DMS114 treated with DMSO at 0.1 percent for 48 hours (cell line): ENCODE data around the gene CCDC66.
A peak's percentile ranks its signal among the peaks of the same experiment; 100 is the strongest.
"Not testable (repeated sequence)": the region's sequence is repeated elsewhere in the genome, so short reads cannot be mapped to it uniquely, and the experiment has no call there.

Experiments
- DNase-seq: peaks from one replicate; lab custom pipeline; 2025; ENCODE audit not compliant: unreplicated experiment; lab: John Stamatoyannopoulos, UW

CCDC66 gene

DNA sequence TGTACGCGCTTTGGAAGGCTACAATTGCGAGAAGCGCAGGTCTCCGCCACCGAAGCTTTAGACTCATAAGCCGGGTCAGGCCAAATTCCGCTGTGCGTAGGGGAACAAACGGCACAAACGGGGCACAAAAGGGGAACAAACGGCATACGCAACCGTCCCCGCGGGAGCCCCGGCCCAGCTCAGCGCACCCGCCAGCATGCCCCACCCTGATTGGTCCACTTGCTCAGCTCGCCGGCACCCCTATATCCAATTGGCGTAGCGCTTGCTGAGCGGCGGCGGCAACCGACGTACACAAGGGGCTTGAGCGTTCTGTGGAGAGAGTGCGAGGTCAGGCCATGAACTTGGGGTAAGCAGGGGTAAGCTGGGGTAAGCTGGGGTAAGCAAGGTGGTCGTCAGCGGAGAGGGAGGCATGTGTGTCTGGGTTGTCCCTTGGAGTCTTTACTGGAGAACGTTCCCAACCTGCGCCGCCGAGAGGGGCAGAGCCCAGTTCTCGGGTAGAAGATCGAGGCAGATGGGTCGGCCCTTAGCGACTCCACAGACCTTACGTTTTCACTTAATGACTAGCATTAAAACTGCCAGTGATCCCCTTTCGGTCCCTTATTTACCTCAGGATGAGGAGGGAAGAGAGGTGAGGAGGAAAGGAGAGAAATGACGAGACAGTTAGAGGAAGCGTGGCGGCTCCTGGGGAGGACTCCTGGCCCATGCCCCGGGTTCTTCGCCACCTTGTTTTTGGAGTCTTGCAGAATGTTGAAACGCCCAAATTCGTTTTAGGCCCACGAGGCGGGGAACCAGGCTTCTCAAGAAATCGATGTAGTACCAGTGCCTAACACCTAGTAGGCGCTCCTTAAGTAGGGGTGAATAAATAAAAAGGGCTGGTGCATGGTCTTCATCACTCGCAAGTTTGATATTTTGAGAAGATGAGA lies at the start of gene CCDC66:
Gene CCDC66 (plus strand): TSS at position 268 of the 923 bp plus-strand sequence. CDS start 68 bp downstream, at position 336.
- peak; percentile 89 for DNase-seq

DNA sequence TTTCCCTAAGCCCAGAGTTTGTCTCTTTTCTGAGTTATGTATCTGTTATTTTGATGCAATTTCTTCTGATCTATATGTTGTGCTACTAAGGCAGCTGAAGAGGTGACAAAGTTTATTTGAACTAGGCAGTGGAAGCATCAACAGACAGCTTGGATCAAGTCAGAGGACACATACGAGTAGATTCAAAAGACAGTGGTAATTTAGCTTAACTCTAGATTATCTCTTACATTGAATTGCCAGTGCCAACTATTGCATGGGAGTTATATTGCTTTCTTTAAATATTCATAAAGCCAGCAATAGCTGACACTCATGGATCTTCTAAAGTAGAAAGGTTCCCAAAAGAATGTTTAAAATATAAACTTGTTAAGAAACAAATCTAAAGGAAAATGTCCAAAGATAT lies 37.3 kb upstream of the CCDC66 start:
- no peak for DNase-seq

DNA sequence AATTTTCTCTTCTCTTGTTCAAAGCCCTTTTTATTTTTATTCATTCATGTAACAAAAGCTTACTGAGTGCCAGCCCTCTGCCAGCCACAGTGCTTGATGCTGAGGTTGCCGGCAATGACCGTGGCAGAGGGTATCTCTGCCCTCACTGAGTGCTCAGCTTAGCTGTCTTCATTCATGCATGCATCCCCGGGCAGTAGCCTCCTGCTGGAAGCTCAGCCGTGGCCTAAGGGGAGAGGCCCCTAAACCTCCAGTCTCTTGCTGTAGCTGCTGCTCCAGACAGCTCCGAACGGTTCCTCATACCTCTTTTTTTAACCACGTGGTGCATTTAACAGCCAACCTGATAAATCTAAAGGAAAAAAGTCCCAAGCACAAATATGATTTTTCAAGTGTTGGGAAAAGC lies 34.6 kb upstream of the CCDC66 start:
- DNase-seq: no peak

DNA sequence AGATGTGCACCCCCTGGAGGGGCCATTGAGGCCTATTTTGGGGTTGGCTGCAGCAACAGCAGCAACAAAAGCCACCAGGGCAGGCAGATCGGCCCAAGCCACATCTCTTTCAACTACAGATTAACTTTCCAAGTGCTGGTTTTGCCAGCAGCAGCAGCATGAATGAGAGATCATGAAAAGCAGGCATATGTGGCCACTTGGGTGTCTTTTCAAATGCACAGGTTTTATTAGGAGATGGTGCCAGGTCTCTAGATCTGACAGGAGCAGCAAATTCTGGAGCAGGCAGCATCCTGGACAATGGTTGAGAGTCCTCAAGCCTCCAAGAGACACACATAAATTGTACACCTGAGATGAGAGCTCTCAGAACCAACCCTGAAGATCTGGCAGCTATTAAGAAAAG lies 31.7 kb upstream of the CCDC66 start:
- no peak for DNase-seq

DNA sequence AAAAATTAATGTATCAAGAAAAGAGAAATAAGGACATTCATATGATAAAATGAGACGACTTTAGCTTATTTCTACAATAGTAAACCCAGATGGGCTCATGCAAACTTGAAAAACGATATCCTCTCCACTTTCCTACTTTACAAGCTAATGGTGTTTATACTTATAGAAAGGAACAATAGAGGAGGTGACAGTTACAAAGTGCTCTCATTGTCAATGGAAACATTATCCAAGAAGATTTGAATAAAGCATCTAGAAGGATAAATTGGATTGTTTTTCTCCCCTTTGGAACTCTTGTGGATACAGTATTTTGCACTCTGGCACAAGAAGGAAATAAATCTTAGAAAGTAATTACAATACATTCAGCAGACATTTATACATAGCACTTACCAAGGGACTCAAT lies 20.2 kb upstream of the CCDC66 start:
- DNase-seq: no peak

DNA sequence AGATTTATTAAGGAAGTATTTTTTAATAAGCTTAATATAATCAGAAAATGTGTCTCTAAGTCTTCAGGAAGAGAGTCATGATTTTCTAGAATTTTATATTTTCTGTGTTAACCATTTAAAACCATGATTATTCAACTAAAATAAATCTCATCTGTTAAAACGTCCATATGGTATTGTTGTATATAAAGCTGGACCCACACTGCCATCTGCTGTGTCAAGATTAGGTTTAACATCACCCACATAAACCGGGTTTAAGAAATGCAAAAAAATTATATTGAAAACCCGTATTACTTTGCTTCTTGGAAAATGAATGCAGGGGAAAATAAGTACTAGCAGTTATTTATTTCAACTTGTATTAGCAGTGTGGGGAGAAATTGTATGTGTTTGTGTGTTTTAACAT lies 9.5 kb upstream of the CCDC66 start:
- DNase-seq: no peak

DNA sequence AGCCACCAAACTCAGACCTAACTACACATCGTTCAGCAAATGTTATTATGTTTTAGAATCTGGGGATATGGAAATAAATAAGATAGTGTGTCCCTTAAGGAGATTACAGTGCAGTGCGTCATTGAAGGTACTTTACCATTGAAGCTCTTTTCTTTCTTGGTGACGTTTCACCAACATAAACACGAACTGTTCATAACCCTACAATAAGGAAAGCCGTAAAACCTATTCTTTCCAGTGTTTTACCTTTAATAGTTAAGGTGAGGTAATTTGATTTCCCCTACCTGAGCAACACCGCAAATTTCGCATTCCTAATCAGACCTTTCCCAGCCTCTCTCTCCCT lies 826 bp downstream of the CCDC66 start:
- no peak for DNase-seq

DNA sequence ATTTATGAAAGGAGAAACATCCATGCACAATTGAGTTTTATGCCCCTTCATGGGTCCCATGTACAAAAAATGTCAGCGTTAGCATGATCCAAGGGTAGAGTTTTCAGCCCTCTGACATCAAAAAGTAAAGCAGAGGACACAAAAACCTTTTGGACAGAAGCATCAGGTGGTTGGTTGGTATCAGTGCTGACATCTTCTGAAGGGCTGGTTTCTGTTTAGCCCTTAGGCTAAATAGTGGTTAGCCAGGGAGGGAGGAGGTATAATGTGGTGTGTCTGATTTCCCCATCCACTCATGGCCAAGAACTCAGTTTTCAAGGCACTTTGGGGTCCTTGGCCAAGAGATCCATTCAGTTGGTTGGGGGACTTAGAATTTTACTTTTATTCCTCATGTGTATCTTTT lies 16.5 kb downstream of the CCDC66 start:
- DNase-seq: no peak

DNA sequence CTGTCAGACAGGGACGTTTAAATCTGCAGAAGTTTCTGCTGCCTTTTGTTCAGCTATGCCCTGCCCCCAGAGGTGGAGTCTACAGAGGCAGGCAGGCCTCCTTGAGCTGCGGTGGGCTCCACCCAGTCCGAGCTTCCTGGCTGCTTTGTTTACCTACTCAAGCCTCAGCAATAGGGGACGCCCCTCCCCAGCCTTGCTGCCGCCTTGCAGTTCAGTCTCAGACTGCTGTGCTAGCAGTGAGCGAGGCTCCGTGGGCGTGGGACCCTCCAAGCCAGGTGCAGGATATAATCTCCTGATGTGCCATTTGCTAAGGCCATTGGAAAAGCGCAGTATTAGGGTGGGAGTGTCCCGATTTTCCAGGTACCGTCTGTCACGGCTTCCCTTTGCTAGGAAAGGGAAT lies 25.0 kb downstream of the CCDC66 start:
- not testable (repeated sequence) for DNase-seq

DNA sequence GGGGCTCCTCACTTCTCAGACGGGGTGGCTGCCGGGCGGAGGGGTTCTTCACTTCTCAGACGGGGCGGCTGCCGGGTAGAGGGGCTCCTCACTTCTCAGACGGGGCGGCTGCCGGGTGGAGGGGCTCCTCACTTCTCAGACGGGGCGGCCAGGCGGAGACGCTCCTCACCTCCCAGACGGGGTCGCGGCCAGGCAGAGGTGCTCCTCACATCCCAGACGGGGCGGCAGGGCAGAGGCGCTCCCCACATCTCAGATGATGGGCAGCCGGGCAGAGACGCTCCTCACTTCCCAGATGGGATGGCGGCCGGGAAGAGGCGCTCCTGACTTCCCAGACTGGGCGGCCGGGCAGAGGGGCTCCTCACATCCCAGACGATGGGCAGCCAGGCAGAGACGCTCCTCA lies 27.3 kb downstream of the CCDC66 start:
- not testable (repeated sequence) for DNase-seq

DNA sequence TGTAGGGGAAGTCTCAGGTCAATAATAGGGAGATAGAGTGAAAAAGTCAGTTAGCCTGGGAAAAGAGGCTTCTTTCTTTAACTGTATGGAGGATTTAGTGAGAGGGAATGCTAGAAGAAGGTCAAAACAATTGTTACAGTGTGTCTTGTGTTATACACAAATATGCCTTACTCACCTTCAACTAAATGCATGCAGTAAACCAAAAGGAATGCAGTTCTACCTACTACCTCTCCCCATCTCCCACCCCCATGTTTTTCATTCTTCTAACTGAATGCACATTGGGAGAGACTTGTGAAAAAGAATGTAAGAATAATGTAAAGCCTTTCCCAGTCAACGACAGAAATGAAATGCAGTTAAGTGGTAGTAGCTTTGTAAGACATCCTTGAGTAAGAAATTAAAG lies 33.8 kb downstream of the CCDC66 start:
- no peak for DNase-seq

DNA sequence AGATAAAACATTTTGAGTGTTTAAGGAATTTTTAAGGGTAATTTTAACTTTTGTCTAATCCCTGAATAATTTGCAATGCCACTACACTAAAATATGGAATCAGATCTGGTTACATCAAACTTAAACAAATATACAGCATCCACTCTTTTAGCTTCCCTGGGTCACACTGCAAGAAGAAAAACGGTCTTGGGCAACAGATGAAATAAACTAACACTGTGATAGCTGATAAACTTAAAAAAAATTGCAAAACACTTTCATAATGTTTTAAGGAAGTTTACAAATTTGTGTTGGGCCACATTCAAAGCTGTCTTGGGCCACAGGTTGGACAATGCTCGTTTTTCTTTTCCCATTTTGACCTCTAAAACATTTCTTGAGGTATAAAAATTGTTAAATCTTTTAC lies 34.3 kb downstream of the CCDC66 start:
- DNase-seq: no peak

DNA sequence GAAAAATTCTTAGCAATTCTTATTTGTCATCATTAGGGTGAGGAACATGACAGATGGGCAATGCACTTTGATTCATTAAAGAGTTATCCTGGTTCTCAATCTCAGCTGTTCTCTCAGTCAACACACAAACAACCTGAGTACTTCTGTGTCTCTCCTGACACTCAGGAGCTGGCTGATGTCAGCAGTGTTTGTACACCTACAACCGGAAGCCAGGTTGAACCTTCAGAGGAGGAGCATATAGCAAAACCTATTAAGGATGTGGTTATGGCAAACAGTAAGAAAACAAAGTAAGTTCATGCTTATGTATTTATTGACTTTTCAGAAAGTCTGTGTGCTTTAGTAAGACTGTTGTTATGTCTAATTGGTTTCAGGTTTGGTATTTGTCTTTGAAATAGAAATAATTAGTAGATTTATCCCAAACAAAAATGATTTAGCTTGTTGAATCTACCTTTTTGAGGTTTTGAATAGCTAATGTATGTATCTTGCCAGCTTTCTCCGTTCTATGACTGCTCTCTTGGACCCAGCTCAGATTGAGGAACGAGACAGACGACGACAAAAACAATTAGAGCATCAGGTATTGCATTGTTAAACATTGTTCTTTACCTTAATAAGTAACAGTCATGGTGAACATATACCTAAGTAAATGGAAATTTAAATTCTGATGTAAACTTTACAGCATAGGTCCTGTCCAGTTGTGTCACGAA lies 36.6 kb downstream of the CCDC66 start:
- DNase-seq: no peak

DNA sequence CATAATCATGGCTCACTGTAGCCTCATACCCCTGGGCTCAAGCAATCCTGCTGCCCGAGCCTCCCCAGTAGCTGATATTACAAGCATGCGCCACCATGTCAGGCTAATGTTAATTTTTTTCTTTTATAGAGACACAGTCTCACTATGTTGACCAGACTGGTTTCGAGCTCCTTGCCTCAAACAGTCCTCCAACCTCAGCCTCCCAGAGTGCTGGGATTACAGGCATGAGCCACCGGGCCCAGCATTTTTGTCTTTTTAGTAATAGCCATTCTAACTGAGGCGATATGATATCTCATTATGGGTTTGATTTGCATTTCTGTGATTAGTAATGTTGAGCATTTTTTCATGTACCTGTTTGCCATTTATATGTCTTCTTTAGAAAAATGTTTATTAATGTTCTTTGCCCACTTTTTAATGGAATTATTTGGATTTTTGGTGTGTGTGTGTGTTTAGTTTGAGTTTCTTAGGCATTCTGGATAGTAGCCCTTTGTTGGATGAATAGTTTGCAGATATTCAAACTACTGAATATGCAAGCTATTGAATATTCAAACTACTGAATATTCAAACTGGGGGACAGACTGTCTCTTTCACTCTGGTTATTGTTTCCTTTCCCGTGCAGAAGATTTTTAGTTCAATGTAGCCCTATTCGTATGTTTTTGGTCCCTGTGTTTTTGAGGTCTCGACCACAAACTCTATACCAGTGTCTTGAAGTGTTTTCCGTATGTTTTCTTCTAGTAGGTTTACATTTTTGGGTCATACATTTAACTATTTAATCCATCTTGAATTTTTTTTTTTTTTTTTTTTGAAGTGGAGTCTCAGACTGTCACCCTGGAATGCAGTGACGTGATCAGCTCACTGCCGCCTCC lies 39.2 kb downstream of the CCDC66 start:
- no peak for DNase-seq

DNA sequence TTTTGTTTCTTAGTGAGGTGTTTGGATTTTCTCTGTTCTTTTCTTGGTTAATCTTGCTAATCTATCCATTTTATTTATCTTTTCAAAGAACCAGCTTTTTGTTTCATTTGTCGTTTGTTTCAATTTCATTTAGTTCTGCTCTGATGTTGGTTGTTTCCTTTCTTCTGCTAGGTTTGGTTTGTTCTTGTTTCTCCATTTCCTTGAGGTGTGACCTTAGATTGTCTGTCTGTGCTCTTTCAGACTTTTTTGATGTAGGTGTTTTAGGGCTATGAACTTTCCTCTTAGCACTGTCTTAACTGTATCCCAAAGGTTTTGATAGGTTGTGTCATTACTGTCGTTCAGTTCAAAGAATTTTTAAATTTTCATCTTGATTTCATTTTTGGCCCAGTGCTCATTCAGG lies 51.5 kb downstream of the CCDC66 start:
- DNase-seq: not testable (repeated sequence)

DNA sequence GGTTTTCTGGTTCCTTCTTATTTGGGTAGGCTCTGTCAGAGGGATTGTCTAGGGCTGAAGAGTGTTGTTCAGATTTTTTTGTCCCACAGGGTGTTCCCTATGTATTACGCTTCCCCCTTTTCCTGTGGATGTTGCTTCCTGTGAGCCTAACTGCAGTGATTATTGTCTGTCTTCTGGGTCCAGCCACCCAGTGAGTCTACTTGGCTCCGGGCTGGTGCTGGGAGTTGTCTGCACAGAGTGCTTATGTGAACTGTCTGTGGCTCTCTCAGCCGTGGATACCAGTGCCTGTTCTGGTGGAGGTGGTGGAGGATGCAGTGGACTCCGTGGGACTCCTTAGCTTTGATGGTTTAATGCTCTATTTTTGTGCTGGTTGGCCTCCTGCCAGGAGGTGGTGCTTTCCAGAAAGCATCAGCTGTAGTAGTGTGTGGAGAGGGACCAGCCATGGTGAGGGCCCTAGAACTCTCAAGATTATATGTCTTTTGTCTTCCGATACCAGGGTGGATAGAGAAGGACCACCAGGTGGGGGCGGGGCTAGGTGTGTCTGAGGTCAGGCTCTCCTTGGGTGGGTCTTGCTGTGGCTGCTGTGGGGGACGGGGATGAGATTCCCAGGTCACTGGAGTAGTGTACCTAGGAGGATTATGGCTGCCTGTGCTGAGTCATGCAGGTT lies 53.8 kb downstream of the CCDC66 start:
- no peak for DNase-seq

DNA sequence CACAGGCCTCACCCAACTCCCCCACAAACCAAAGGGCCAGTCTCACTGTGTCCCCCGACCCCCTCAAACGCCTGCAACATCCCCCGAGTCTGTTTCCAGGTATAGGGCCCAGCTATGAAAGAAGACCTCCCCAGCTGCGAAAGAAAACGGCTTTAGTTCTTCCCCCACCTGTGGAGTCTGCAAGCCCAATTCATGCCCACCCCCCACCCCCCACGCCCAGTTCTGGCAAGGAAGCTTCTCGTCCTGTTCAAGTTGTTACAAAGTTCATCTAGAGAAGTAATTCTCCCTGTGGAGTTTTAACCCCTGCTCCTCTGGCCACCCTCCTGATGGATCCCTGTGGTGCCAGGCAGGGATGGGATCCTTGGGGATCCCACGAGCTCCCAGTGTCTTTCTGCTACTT lies 54.4 kb downstream of the CCDC66 start:
- no peak for DNase-seq

DNA sequence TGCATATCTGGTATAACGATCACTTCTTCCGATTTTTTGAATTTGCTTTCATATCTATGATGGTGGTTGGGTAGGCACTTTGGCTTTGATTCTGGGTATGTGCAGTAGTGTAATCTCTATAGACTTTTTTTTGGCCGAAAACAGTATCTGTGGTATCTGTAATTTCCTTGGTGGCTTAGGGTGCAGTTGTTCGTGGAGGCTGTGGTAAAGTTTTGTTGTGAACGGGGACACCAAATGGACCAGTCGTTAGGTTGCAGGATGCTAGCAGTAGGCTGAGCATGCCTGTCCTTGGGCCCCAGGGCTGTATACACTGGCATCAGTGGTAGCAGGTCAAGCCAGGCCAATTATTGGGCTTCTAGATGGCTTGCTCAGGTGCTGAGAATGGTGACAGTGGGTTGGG lies 55.2 kb downstream of the CCDC66 start:
- no peak for DNase-seq

DNA sequence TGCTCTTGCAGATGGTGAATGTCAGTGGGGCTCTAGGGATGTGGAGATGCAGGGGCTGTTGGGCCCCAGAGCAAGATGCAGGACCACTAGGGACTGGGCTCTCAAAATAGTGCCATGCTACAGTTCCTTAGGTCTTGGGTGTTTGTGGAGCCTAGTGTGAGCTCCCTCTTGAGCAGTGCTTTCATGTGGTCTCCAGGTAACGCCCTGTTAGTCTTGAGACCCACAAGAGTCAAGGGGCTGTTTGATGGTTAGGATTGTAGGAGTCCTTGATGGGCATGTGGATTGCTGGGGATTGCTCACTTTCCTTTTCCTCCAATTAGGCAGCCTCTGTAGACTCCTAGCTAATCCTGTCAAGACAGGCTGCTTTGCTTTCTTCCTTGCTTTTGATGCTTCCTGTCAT lies 56.0 kb downstream of the CCDC66 start:
- no peak for DNase-seq

DNA sequence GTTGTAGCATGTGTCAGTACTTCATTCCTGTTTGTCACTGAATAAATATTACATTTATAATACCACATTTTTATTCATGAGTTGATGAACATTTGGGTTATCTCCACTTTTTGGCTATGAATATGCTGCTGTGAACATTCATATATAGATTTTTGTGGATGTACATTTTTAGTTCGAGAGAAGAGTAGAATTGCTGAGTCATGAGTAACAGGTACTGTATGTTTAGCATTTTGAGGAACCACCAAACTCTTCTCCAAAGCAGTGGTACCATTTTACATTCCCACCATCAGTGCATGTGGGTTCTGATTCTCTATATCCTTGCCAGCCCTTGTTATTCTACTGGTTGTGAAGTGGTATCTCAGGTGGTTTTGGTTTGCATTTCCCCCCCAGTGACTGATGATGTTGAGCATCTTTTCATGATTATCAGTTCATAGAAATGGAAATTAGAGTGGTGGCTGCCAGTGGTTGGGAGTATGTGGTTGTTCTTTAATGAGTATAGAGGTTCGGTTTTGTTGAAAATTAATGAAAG lies 59.6 kb downstream of the CCDC66 start:
- DNase-seq: no peak

DNA sequence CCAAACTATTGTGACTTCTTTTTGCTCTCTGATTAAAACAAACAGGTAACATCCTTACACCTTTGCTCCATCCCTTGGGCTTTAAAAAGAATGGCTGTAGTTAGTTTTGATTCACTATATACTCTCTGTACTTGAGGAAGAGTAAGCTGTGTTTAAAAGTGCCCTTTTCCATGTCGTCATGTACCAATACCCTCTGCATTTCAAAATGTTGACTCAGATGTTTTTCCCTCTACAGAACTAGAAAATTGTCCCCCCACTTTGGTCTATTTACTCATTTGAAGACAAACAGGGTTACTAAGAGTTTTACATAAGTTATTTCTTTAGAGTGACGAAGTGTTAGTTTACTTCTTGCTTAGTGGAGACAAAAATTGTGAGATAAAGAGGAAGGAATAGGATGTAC lies 63.4 kb downstream of the CCDC66 start:
- no peak for DNase-seq
